ENCODE measurements around the gene EBPL.

EBPL gene

DNA sequence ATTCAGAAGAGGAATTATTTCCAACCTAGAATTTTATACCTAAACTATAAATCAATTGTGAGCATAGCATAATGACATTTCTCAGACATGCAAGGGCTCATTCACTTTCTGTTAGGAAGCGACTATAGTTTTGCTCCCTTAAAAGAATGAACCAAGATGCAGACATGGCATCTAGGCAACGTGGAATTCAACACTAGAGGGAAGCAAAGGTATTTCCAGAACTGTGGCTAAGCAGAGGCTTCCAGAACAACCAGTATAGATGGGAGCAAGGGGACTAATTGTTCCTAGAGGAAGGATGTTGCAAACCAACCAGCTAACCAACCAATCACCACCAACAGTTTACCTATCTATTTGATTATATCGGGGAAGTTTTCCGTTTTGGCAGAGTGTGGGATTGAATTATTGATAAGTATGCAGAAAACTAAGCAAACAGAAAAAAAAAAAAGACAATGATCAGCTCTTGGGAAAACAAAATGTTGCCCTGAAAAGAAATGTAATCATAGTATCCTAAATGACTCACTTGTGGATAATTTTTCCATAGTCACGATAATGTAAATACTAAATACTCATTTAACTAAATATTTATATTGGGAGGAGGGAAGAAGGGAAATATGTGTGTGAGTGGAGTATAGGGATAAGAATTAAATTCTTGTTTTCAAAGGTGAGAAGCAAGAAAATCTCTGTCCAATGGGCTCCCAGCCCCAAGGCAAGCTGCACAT, 41.9 kb downstream of the EBPL start:
- H3K18ac ChIP-seq (ENCODE audit: low read depth in 1 of 2, low read length in 2 of 2), result peak overlapping the region; percentile 13 to 45
- H3K9ac ChIP-seq (ENCODE audit: low read length), result no peak overlapping the region
- H2AFZ ChIP-seq (ENCODE audit: low read depth, low read length), result no peak overlapping the region
- peak; percentile 67 for DNase-seq
- H3K23ac ChIP-seq (ENCODE audit: low read length in 2 of 2), result no peak overlapping the region
- no peak overlapping the region for H3K14ac ChIP-seq (ENCODE audit: low read length in 2 of 2)
- no peak overlapping the region for H2BK15ac ChIP-seq (ENCODE audit: low read depth, poor library complexity, severe bottlenecking)
- no peak overlapping the region for H4K91ac ChIP-seq (ENCODE audit: low read length)
- H3K9me3 ChIP-seq (ENCODE audit: control insufficient read depth, low read length), result no peaks in the 10 kb centered on the region
- H3K4me2 ChIP-seq (ENCODE audit: low read length, poor library complexity, severe bottlenecking), result no peak overlapping the region
- H3K36me3 ChIP-seq (ENCODE audit: control insufficient read depth in 1 of 2, insufficient read depth in 2 of 2, low read depth in 1 of 2, low read length in 2 of 2), result no peaks in the 10 kb centered on the region
- H2BK5ac ChIP-seq (ENCODE audit: low read depth, low read length, poor library complexity, severe bottlenecking), result no peak overlapping the region
- H3K4me3 ChIP-seq (ENCODE audit: insufficient read depth in 1 of 2, low read depth in 1 of 2, low read length in 2 of 2), result no peak overlapping the region
- peak overlapping the region; percentile 19 for H4K8ac ChIP-seq (ENCODE audit: low read length)
- no peak overlapping the region for H3K4ac ChIP-seq (ENCODE audit: low read depth in 1 of 2, low read length in 2 of 2)
- 42% methylated on average over 2 of the region's 5 CpGs for WGBS
- no peaks in the 10 kb centered on the region for H3K27me3 ChIP-seq (ENCODE audit: control insufficient read depth in 1 of 2, insufficient read depth in 1 of 2, low read length in 2 of 2)
- no peak overlapping the region for H2AK5ac ChIP-seq (ENCODE audit: low read length, severe bottlenecking)
- H2BK120ac ChIP-seq (ENCODE audit: low read depth, low read length), result no peak overlapping the region
- H2BK12ac ChIP-seq (ENCODE audit: low read length in 2 of 2), result no peak overlapping the region
- no peaks in the 10 kb centered on the region for H3K79me1 ChIP-seq (replicated peaks; ENCODE audit: low read length, poor library complexity, severe bottlenecking)
- H3K27ac ChIP-seq (ENCODE audit: low read length, poor library complexity, severe bottlenecking), result no peak overlapping the region
- no peaks in the 10 kb centered on the region for H3K4me1 ChIP-seq (ENCODE audit: control insufficient read depth, insufficient read depth, low read depth, low read length)

DNA sequence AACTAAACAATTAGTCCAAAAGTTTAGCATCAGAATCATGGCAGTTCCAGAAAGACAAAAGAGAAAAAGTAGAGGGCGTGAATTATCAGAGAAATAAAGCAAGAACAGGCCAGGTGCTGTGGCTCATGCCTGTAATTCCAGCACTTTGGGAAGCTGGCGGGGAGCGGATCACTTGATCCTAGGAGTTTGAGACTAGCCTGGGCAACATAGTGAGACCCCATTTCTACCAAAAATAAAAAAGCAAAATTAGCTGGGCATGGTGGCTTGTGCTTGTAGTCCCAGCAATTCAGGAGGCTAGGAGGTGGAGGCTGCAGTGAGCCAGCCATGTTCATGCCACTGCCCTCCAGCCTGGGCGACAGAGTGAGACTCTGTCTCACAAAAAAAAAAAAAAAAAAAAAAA, 44.6 kb downstream of the EBPL start:
- Histone ChIP-seq H3K36me3 (ENCODE audit: control insufficient read depth in 1 of 2, insufficient read depth in 2 of 2, low read depth in 1 of 2, low read length in 2 of 2) (no peaks in the 10 kb centered on the region), H2AK5ac (ENCODE audit: low read length, severe bottlenecking) (no peak overlapping the region), H3K18ac (ENCODE audit: low read depth in 1 of 2, low read length in 2 of 2) (no peak overlapping the region), H3K4me2 (ENCODE audit: low read length, poor library complexity, severe bottlenecking) (no peak overlapping the region), H3K79me1 (replicated peaks; ENCODE audit: low read length, poor library complexity, severe bottlenecking) (no peaks in the 10 kb centered on the region), H2BK5ac (ENCODE audit: low read depth, low read length, poor library complexity, severe bottlenecking) (no peak overlapping the region), H2BK15ac (ENCODE audit: low read depth, poor library complexity, severe bottlenecking) (no peak overlapping the region), H3K14ac (ENCODE audit: low read length in 2 of 2) (no peak overlapping the region), H2BK12ac (ENCODE audit: low read length in 2 of 2) (no peak overlapping the region), H2AFZ (ENCODE audit: low read depth, low read length) (no peak overlapping the region), H3K9ac (ENCODE audit: low read length) (no peak overlapping the region), H3K23ac (ENCODE audit: low read length in 2 of 2) (no peak overlapping the region), H4K91ac (ENCODE audit: low read length) (no peak overlapping the region), H3K27ac (ENCODE audit: low read length, poor library complexity, severe bottlenecking) (no peak overlapping the region), H3K4me1 (ENCODE audit: control insufficient read depth, insufficient read depth, low read depth, low read length) (no peaks in the 10 kb centered on the region), H3K9me3 (ENCODE audit: control insufficient read depth, low read length) (no peaks in the 10 kb centered on the region), H3K4me3 (ENCODE audit: insufficient read depth in 1 of 2, low read depth in 1 of 2, low read length in 2 of 2) (no peak overlapping the region), H3K4ac (ENCODE audit: low read depth in 1 of 2, low read length in 2 of 2) (no peak overlapping the region), H3K27me3 (ENCODE audit: control insufficient read depth in 1 of 2, insufficient read depth in 1 of 2, low read length in 2 of 2) (no peaks in the 10 kb centered on the region), H2BK120ac (ENCODE audit: low read depth, low read length) (no peak overlapping the region), H4K8ac (ENCODE audit: low read length) (no peak overlapping the region)
- WGBS, result 93% methylated on average over 3 of the region's 4 CpGs
- DNase-seq, result no peak

GRCh38 chr13:49645451-49645850, 45.8 kb downstream of the EBPL start:
- H4K91ac ChIP-seq (ENCODE audit: low read length), result no peak overlapping the region
- H2AK5ac ChIP-seq (ENCODE audit: low read length, severe bottlenecking), result no peak overlapping the region
- H2BK15ac ChIP-seq (ENCODE audit: low read depth, poor library complexity, severe bottlenecking), result no peak overlapping the region
- H3K27ac ChIP-seq (ENCODE audit: low read length, poor library complexity, severe bottlenecking), result no peak overlapping the region
- no peaks in the 10 kb centered on the region for H3K36me3 ChIP-seq (ENCODE audit: control insufficient read depth in 1 of 2, insufficient read depth in 2 of 2, low read depth in 1 of 2, low read length in 2 of 2)
- no peak overlapping the region for H3K9ac ChIP-seq (ENCODE audit: low read length)
- H2AFZ ChIP-seq (ENCODE audit: low read depth, low read length), result no peak overlapping the region
- no peak overlapping the region for H3K18ac ChIP-seq (ENCODE audit: low read depth in 1 of 2, low read length in 2 of 2)
- no peak overlapping the region for H3K4ac ChIP-seq (ENCODE audit: low read depth in 1 of 2, low read length in 2 of 2)
- no peak overlapping the region for H3K4me3 ChIP-seq (ENCODE audit: insufficient read depth in 1 of 2, low read depth in 1 of 2, low read length in 2 of 2)
- no peak overlapping the region for H2BK120ac ChIP-seq (ENCODE audit: low read depth, low read length)
- no peak overlapping the region for H3K23ac ChIP-seq (ENCODE audit: low read length in 2 of 2)
- no peak overlapping the region for H4K8ac ChIP-seq (ENCODE audit: low read length)
- H3K27me3 ChIP-seq (ENCODE audit: control insufficient read depth in 1 of 2, insufficient read depth in 1 of 2, low read length in 2 of 2), result no peaks in the 10 kb centered on the region
- no peak overlapping the region for H2BK12ac ChIP-seq (ENCODE audit: low read length in 2 of 2)
- no peaks in the 10 kb centered on the region for H3K79me1 ChIP-seq (replicated peaks; ENCODE audit: low read length, poor library complexity, severe bottlenecking)
- H3K14ac ChIP-seq (ENCODE audit: low read length in 2 of 2), result no peak overlapping the region
- no peak for DNase-seq
- H2BK5ac ChIP-seq (ENCODE audit: low read depth, low read length, poor library complexity, severe bottlenecking), result no peak overlapping the region
- no peaks in the 10 kb centered on the region for H3K4me1 ChIP-seq (ENCODE audit: control insufficient read depth, insufficient read depth, low read depth, low read length)
- 93% methylated on average over 11 of the region's 13 CpGs for WGBS
- H3K9me3 ChIP-seq (ENCODE audit: control insufficient read depth, low read length), result no peaks in the 10 kb centered on the region
- H3K4me2 ChIP-seq (ENCODE audit: low read length, poor library complexity, severe bottlenecking), result no peak overlapping the region

GRCh38 chr13:49643035-49643646, 48.1 kb downstream of the EBPL start:
- whole genome bisulfite sequencing, result 98% methylated on average over 11 of the region's 12 CpGs
- no peak overlapping the region for H2AFZ ChIP-seq (ENCODE audit: low read depth, low read length)
- H3K36me3 ChIP-seq (ENCODE audit: control insufficient read depth in 1 of 2, insufficient read depth in 2 of 2, low read depth in 1 of 2, low read length in 2 of 2), result no peaks in the 10 kb centered on the region
- H2BK5ac ChIP-seq (ENCODE audit: low read depth, low read length, poor library complexity, severe bottlenecking), result no peak overlapping the region
- no peak overlapping the region for H4K91ac ChIP-seq (ENCODE audit: low read length)
- H2BK120ac ChIP-seq (ENCODE audit: low read depth, low read length), result no peak overlapping the region
- peak overlapping the region; percentile 69 for H3K9ac ChIP-seq (ENCODE audit: low read length)
- H2BK15ac ChIP-seq (ENCODE audit: low read depth, poor library complexity, severe bottlenecking), result no peak overlapping the region
- H3K4ac ChIP-seq (ENCODE audit: low read depth in 1 of 2, low read length in 2 of 2), result no peak overlapping the region
- H3K18ac ChIP-seq (ENCODE audit: low read depth in 1 of 2, low read length in 2 of 2), result no peak overlapping the region
- no peak for DNase-seq
- H3K4me2 ChIP-seq (ENCODE audit: low read length, poor library complexity, severe bottlenecking), result no peak overlapping the region
- no peak overlapping the region for H4K8ac ChIP-seq (ENCODE audit: low read length)
- peak overlapping the region in 1 of 2 experiments; percentile 14 for H3K4me3 ChIP-seq (ENCODE audit: insufficient read depth in 1 of 2, low read depth in 1 of 2, low read length in 2 of 2)
- no peaks in the 10 kb centered on the region for H3K79me1 ChIP-seq (replicated peaks; ENCODE audit: low read length, poor library complexity, severe bottlenecking)
- no peak overlapping the region for H3K23ac ChIP-seq (ENCODE audit: low read length in 2 of 2)
- no peaks in the 10 kb centered on the region for H3K9me3 ChIP-seq (ENCODE audit: control insufficient read depth, low read length)
- peak overlapping the region in 1 of 2 experiments; percentile 45 for H2BK12ac ChIP-seq (ENCODE audit: low read length in 2 of 2)
- no peak overlapping the region for H3K14ac ChIP-seq (ENCODE audit: low read length in 2 of 2)
- H3K27me3 ChIP-seq (ENCODE audit: control insufficient read depth in 1 of 2, insufficient read depth in 1 of 2, low read length in 2 of 2), result no peaks in the 10 kb centered on the region
- H3K27ac ChIP-seq (ENCODE audit: low read length, poor library complexity, severe bottlenecking), result no peak overlapping the region
- no peak overlapping the region for H2AK5ac ChIP-seq (ENCODE audit: low read length, severe bottlenecking)
- no peaks in the 10 kb centered on the region for H3K4me1 ChIP-seq (ENCODE audit: control insufficient read depth, insufficient read depth, low read depth, low read length)
